Uterus (tissue), 2 donors: Measurements from ENCODE around the gene MDFIC.

Experiments used
- CTCF ChIP-seq, 4 experiments: fragments of 200-600 bp in 2 of 4; fragments of 450-650 bp in 2 of 4; sonication (generic) in 2 of 4; IDR thresholded peaks; one replicate each; pipeline ENCODE4 v1.5.1; 2016 to 2019; ENCODE audit warnings: antibody characterized with exemption in 4 of 4, mild to moderate bottlenecking in 2 of 4, moderate library complexity in 1 of 4
- POLR2A ChIP-seq, 2 donors: fragments of 450-650 bp; IDR thresholded peaks; one replicate each; pipeline ENCODE4 v1.6.1; 2016; ENCODE audit warnings: antibody characterized with exemption in 2 of 2, mild to moderate bottlenecking in 1 of 2, moderate library complexity in 1 of 2

GRCh38 chr7:114925434-114925833 lies 3.5 kb downstream of the MDFIC start:
- TF ChIP-seq CTCF (IDR thresholded peaks at IDR 0.05) (no peak), POLR2A (IDR thresholded peaks at IDR 0.05) (no peak)
